Subcutaneous abdominal adipose tissue (tissue), 5 donors: ENCODE data around the gene ZNF136.
A peak's percentile ranks its signal among the peaks of the same experiment; 100 is the strongest.

Experiments used
- H3K27ac ChIP-seq: one replicate; pipeline ENCODE4 v1.7.0; 2013; ENCODE audit warnings: low read depth, mild to moderate bottlenecking, inconsistent platforms, low read length, moderate library complexity
- H3K27me3 ChIP-seq, 5 donors: one replicate each; pipeline ENCODE4 v1.7.0; 2013; ENCODE audit warnings: low read length in 5 of 5, inconsistent platforms in 1 of 5; ENCODE audit not compliant: control insufficient read depth in 5 of 5, insufficient read depth in 4 of 5
- H3K36me3 ChIP-seq, 5 donors: one replicate each; pipeline ENCODE4 v1.7.0; 2013; ENCODE audit warnings: low read length in 5 of 5; ENCODE audit not compliant: control insufficient read depth in 5 of 5, insufficient read depth in 5 of 5
- H3K4me1 ChIP-seq, 5 donors: one replicate each; pipeline ENCODE4 v1.7.0; 2013; ENCODE audit warnings: low read length in 5 of 5, mild to moderate bottlenecking in 3 of 5, moderate library complexity in 1 of 5; ENCODE audit not compliant: control insufficient read depth in 5 of 5, insufficient read depth in 5 of 5
- H3K4me3 ChIP-seq, 5 donors: one replicate each; pipeline ENCODE4 v1.7.0; 2013; ENCODE audit warnings: low read length in 5 of 5, low read depth in 1 of 5
- H3K9ac ChIP-seq, 5 donors: one replicate each; pipeline ENCODE4 v1.7.0; 2013; ENCODE audit warnings: low read length in 5 of 5, mild to moderate bottlenecking in 4 of 5, moderate library complexity in 3 of 5
- H3K9me3 ChIP-seq, 5 donors: one replicate each; pipeline ENCODE4 v1.7.0; 2013; ENCODE audit warnings: low read length in 5 of 5; ENCODE audit not compliant: control insufficient read depth in 5 of 5
- donor health status: healthy.
- donor health status: healthy.
- donor health status: healthy.
- donor health status: healthy.
- donor health status: healthy.

ZNF136 gene

DNA sequence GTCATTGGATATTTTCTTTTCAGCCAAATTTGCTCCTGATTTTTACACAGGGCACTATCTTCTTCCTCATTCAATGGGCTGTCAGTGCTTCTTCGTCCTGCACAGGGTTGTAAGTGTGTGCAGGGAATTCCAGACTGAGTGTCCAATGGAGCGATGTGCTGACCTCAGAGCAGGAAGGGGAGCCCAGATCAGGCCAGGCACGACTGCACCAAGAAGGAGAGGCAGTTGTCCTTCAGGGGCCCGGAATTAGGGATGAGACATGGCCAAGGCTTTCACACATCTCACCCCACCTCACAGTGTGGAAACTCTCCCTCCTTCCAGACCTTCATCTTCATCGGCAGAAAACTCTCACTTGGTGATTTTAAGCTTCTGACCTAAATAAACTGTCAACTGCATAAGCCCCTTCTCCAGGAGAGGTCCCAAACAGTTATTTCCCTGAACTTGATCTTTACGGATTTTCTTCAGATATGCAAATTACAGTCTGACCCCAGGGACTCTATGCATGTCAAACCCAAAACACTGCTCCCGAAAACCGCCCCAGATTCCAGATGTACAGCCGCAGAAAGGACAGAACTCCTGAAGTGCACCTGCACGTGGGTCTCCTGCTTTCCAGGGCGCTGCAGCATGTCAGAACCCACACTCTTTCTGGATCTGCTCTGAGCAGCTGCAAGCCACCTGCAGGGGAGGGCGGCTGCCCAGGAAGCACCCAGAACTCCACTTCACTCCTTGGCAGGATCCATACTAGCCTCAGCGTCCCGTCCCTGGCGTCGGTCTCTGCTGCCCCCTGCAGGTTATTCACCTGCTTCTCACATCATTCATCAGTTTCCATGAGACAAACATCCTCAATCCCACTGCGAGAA lies 22.1 kb upstream of the ZNF136 start:
- H3K4me1 ChIP-seq, result peaks cover 11 to 30% (median 23%) of the 10 kb centered on the region in 5 donors
- H3K36me3 ChIP-seq, result peaks cover 9 to 18% (median 15%) of the 10 kb centered on the region in 5 donors
- peaks cover 2 to 7% (median 5%) of the 10 kb centered on the region in 5 donors for H3K9me3 ChIP-seq
- peak overlapping the region in 3 of 5 donors; percentile 14 to 90 (median 88) for H3K9ac ChIP-seq
- no peaks in the 10 kb centered on the region for H3K27me3 ChIP-seq
- peak overlapping the region; percentile 69 for H3K27ac ChIP-seq
- H3K4me3 ChIP-seq, result peak overlapping the region; percentile 75 to 95 (median 88)

DNA sequence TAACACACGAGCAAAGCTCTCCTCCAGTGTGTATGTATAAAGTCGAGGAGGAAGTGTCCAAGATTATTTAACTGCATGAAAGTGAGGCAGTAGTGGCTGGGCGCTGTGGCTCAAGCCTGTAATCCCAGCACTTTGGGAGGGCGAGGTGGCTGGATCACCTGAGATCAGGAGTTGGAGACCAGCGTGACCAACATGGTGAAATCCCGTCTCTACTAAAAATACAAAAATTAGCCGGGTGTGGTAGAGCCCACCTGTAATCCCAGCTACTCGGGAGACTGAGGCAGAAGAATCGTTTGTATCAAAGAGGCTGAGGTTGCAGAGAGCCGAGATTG lies 21.5 kb upstream of the ZNF136 start:
- Histone ChIP-seq H3K9ac (no peak overlapping the region), H3K9me3 (peaks cover 2 to 11% (median 5%) of the 10 kb centered on the region in 5 donors), H3K27me3 (no peaks in the 10 kb centered on the region), H3K27ac (no peak overlapping the region), H3K36me3 (peaks cover 13 to 22% (median 21%) of the 10 kb centered on the region in 5 donors), H3K4me1 (peaks cover 11 to 30% (median 23%) of the 10 kb centered on the region in 5 donors), H3K4me3 (peak overlapping the region in 2 of 5 donors; percentile 88 to 95)

DNA sequence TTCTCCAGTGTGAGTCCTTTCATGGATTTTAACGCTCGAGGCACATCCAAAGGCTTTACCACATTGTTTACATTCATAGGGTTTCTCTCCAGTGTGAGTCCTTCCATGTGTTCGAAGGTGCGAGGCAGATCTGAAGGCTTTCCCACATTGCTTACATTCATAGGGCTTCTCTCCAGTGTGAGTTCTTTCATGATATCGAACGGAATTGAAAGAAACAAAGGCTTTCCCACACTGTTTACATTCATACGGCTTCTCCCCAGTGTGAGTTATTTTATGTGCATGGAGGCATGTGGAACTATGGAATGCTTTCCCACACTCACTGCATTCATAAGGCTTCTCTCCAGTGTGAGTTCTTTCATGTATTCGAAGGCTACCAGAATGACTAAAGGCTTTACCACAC lies 17.5 kb upstream of the ZNF136 start:
- Histone ChIP-seq H3K27ac (no peak overlapping the region), H3K36me3 (peaks cover 18 to 32% (median 25%) of the 10 kb centered on the region in 5 donors), H3K27me3 (no peaks in the 10 kb centered on the region), H3K4me1 (peaks cover 8 to 12% (median 11%) of the 10 kb centered on the region in 5 donors), H3K9ac (peak overlapping the region in 1 of 5 donors; percentile 64), H3K4me3 (peak overlapping the region in 1 of 5 donors; percentile 11), H3K9me3 (peaks cover 2 to 11% (median 5%) of the 10 kb centered on the region in 5 donors)

DNA sequence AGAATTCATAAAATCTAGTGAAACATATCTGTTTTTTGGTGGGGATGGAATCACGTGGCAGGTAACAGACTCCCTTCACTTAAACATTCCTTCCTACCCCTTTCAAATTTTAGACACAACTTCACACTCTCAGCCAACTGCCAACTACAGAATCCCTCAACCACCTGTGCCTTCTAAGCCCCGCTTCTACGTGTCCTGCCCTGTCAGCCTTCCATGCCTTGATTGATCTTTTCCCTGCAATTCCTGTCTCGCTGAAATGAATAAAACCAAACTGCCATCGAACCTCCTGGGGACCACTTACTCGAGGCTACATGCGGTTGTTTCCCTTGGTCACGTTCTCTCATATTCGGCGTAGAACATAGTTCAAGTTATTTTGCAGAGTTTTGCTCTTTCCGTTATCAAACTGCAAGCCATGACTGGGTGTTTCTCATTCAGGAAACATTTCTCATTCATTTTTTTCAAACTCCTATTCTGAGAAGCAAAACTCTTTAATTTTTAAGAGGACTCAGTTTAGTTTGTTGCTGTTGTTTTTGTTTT lies 7.5 kb upstream of the ZNF136 start:
- Histone ChIP-seq H3K36me3 (peaks cover 0 to 13% (median 5%) of the 10 kb centered on the region in 5 donors), H3K9me3 (no peaks in the 10 kb centered on the region), H3K27me3 (no peaks in the 10 kb centered on the region), H3K4me3 (peak overlapping the region; percentile 61 to 89 (median 86)), H3K4me1 (peaks cover 4 to 24% (median 18%) of the 10 kb centered on the region in 5 donors), H3K27ac (peak overlapping the region; percentile 57), H3K9ac (peak overlapping the region; percentile 84 to 93 (median 87))

DNA sequence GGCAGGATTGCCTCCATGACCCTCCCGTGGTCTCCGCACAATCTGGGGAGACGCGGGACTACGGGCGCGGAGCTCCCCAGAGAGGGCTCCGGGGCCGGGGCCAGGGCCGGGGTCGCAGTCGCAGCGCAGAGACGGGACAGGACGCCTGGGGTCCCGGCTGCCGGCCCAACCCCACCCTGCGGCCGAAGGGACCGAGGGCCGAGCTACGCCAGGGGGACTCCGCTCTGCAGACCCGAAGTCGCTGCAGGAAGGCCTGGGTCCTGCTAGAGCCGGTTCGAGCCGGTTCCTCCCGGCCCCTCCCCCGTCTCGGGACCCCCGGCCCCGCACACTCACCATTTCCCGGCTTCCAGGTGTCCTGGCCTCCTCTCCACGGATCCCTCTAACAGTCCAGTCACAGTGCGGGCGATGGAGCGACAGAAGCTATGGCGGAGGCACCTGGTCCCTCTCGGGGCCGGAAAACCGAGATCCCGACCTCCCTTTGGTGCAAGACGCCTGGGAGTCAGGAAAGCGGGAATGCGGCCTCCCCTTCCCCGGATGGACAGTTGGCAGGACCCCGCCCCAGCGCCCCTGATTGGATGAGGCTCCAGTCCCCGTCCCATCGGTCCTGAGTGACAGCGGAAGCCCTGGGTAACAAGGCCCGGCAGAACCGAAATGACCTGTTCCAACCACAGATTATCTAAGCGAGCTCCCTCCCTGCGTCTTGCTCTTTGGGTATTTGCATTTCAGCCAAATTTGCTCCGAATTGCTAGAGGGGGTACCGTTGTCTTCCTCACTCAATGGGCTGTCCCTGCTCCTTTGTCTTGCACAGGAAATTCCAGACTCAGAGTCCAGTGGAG lies 6.5 kb upstream of the ZNF136 start, which contains the start of gene ZNF625:
ZNF625 (minus strand) TSS at position 512 of the 836 bp plus-strand sequence; CDS start at position 336, 176 bp downstream.
- H3K9ac ChIP-seq, result peak within 1 kb of the TSS; percentile 84 to 93 (median 87)
- H3K4me3 ChIP-seq, result peak within 1 kb of the TSS; percentile 68 to 89 (median 86)
- H3K9me3 ChIP-seq, result no peaks in the 10 kb centered on the region
- H3K27ac ChIP-seq, result peak within 1 kb of the TSS; percentile 57
- H3K36me3 ChIP-seq, result peaks cover 0 to 6% (median 0%) of the 10 kb centered on the region in 5 donors
- peaks cover 4 to 24% (median 18%) of the 10 kb centered on the region in 5 donors for H3K4me1 ChIP-seq
- no peaks in the 10 kb centered on the region for H3K27me3 ChIP-seq

DNA sequence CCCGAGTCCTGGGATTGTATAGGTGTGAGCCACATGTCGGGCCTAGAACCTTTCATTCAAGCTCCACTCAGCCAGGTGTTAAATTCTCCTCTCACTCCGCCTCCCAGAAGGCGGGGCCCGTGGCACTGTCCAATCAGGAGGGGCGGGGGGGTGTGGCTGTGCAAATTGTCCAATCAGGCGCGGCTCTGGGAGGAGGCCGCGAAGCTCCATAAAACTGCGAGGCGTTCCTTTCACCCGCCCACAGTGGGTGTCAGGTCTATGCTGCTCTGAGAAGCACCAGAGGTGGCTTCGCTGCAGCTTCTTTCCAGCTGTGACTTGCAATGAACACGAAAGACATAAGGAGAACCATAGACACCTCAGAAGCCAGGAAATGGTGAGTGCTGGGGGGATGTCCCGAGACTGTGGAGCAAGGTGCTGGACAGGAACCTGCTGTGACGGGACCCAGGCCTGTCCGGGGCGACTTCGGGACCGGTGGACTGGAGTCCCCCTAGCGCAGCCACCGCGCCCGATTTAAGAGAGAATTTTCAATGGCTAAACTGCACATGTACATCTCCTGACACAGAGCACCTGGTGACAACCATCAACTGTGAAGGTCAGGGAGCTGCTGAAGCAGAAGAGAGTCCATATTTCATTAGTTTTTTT lies 3.0 kb upstream of the ZNF136 start:
- Histone ChIP-seq H3K9me3 (no peaks in the 10 kb centered on the region), H3K4me3 (no peak overlapping the region), H3K4me1 (peaks cover 11 to 38% (median 35%) of the 10 kb centered on the region in 5 donors), H3K9ac (no peak overlapping the region), H3K36me3 (peaks cover 0 to 3% (median 0%) of the 10 kb centered on the region in 5 donors), H3K27ac (no peak overlapping the region), H3K27me3 (no peaks in the 10 kb centered on the region)

DNA sequence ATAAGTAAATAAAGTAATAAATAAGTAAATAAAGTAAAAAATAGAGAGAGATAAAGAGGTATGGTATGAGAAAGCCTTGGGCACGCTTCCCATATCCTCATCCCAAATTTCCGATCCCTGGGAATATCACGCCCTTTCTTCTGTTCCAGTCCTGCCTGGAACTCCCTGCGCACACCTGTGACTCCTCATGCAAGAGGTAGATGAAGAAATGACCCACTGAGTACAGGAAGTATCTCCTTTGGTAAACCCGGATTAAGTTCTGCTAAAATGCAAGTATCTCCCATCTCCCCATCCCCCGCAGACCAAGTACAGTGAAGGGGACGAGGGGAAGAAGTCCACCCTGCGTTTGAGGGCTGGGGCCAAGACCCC lies 399 bp upstream of the ZNF136 start:
- Histone ChIP-seq H3K4me3 (peak overlapping the region; percentile 91 to 96 (median 94)), H3K27ac (peak overlapping the region; percentile 89), H3K4me1 (peaks cover 11 to 33% (median 24%) of the 10 kb centered on the region in 5 donors), H3K36me3 (peaks cover 0 to 7% (median 0%) of the 10 kb centered on the region in 5 donors), H3K9ac (peak overlapping the region in 3 of 5 donors; percentile 30 to 95 (median 32)), H3K27me3 (no peaks in the 10 kb centered on the region), H3K9me3 (no peaks in the 10 kb centered on the region)

DNA sequence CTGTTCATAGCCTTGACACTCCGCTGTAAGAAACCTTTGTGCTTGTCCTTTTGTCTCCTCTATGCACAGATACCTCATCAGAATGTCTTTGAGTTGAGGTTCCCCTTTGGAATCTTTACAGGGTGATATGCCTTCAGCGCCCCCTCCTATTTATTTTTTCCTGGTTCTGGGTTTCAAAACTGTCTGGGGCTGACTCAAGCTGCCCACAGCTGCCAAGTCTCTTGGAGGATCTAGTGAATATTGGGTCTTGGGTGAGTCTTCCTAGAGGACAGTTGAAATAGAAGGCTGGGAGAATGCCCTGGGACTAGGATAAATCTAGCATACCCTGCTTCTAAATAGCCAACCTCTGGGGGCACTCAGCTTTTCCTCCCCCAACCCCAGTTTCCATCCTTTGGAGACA lies 930 bp downstream of the ZNF136 start:
- H3K27me3 ChIP-seq, result no peaks in the 10 kb centered on the region
- peak overlapping the region; percentile 91 to 96 (median 94) for H3K4me3 ChIP-seq
- H3K9me3 ChIP-seq, result no peaks in the 10 kb centered on the region
- peaks cover 0 to 11% (median 0%) of the 10 kb centered on the region in 5 donors for H3K36me3 ChIP-seq
- H3K9ac ChIP-seq, result peak overlapping the region; percentile 95 to 99 (median 97)
- H3K27ac ChIP-seq, result peak overlapping the region; percentile 89
- peaks cover 11 to 33% (median 24%) of the 10 kb centered on the region in 5 donors for H3K4me1 ChIP-seq

DNA sequence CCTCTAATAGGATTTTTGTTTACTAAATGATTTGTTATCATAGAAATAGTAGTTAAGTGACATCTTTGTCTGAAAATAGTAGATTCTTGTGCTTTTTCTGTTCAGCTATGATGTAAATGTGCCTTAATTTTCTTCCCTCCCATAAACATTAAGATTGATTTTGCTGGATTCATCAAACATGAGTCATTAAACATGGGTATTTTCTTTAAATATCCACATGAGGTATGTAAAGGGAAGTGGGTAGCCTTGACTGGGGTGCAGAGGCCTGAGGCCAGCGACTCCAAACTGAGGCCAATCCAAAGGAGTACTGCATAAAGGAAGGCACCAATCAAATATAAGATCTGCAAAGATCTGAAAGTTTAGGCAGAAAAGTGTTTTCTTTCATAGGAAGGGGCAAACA lies 3.7 kb downstream of the ZNF136 start:
- Histone ChIP-seq H3K36me3 (peaks cover 2 to 22% (median 4%) of the 10 kb centered on the region in 5 donors), H3K9me3 (no peaks in the 10 kb centered on the region), H3K9ac (peak overlapping the region in 1 of 5 donors; percentile 48), H3K27ac (no peak overlapping the region), H3K4me1 (peaks cover 11 to 33% (median 24%) of the 10 kb centered on the region in 5 donors), H3K27me3 (no peaks in the 10 kb centered on the region), H3K4me3 (no peak overlapping the region)
